Prostate gland (tissue), 2 donors: ENCODE measurements around the gene BCL6B. TPM values are rescaled to one million over a fixed set of nuclear protein-coding genes. Genes with fewer than 3 reads are reported as not detected.
"Not testable (repeated sequence)": the region's sequence is repeated elsewhere in the genome, so short reads cannot be mapped to it uniquely, and the experiment has no call there.

Experiments used
- DNase-seq: peaks from one replicate; pipeline ENCODE4 v3.0.0-alpha.2; 2019; ENCODE audit warnings: low spot score
- H3K27ac ChIP-seq, 2 donors: fragments of 200-600 bp; sonication (generic); 2 replicates each; pipeline ENCODE4 v1.5.1; 2017 to 2019
- H3K27me3 ChIP-seq: fragments of 200-600 bp; sonication (generic); replicated peaks from 2 replicates; pipeline ENCODE4 v1.5.1; 2019; ENCODE audit not compliant: insufficient read depth
- H3K36me3 ChIP-seq, 2 donors: fragments of 200-600 bp; sonication (generic); 1 replicate in 1 of 2; 2 replicates in 1 of 2; pipeline versions ENCODE4 v1.5.1 to v1.8.1; 2017 to 2019
- H3K4me1 ChIP-seq: fragments of 200-600 bp; sonication (generic); replicated peaks from 2 replicates; pipeline ENCODE4 v1.5.1; 2019
- H3K4me3 ChIP-seq, 2 donors: fragments of 200-600 bp; sonication (generic); 2 replicates each; pipeline ENCODE4 v1.5.1; 2017 to 2019
- H3K9me3 ChIP-seq: fragments of 200-600 bp; sonication (generic); 2 replicates; pipeline ENCODE4 v1.5.1; 2017
- POLR2A ChIP-seq: fragments of 450-650 bp; IDR thresholded peaks from one replicate; pipeline ENCODE4 v1.6.1; 2016; ENCODE audit warnings: antibody characterized with exemption, mild to moderate bottlenecking
- POLR2AphosphoS5 ChIP-seq: sonication (generic); formaldehyde crosslinking; IDR thresholded peaks from one replicate; pipeline ENCODE4 v1.6.1; 2017; ENCODE audit warnings: antibody characterized with exemption
- WGBS: methylation state at CpG from one replicate; pipeline ENCODE4 v1.1.5; 2018; 5-methylcytosine and 5-hydroxymethylcytosine counted together
- intact Hi-C: fragments of 100-400 bp; cut with DNase I; formaldehyde crosslinking; loops from one replicate; pipeline ENCODE4 v1.14.2; 2022
- total RNA-seq, 2 donors: library from RNA; depleted of rRNA; stranded (reverse); fragments of >200 nt; gene quantifications; one replicate each; pipeline ENCODE4 v1.1.0, GENCODE V29; 2016
- TF ChIP-seq, protein P1 (sequence below), 4 experiments: fragments of 200-600 bp in 2 of 4; fragments of 450-650 bp in 2 of 4; sonication (generic) in 2 of 4; IDR thresholded peaks; 1 replicate in 3 of 4; 2 replicates in 1 of 4; pipeline ENCODE4 v1.5.1; 2016 to 2019; ENCODE audit warnings: antibody characterized with exemption in 4 of 4, mild to moderate bottlenecking in 2 of 4, moderate library complexity in 2 of 4

Gene BCL6B, protein sequence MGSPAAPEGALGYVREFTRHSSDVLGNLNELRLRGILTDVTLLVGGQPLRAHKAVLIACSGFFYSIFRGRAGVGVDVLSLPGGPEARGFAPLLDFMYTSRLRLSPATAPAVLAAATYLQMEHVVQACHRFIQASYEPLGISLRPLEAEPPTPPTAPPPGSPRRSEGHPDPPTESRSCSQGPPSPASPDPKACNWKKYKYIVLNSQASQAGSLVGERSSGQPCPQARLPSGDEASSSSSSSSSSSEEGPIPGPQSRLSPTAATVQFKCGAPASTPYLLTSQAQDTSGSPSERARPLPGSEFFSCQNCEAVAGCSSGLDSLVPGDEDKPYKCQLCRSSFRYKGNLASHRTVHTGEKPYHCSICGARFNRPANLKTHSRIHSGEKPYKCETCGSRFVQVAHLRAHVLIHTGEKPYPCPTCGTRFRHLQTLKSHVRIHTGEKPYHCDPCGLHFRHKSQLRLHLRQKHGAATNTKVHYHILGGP
- total RNA-seq, result 1 to 10 TPM in 1 of 2 donors, under 1 TPM in 1; 0.96 to 4.0 TPM

DNA sequence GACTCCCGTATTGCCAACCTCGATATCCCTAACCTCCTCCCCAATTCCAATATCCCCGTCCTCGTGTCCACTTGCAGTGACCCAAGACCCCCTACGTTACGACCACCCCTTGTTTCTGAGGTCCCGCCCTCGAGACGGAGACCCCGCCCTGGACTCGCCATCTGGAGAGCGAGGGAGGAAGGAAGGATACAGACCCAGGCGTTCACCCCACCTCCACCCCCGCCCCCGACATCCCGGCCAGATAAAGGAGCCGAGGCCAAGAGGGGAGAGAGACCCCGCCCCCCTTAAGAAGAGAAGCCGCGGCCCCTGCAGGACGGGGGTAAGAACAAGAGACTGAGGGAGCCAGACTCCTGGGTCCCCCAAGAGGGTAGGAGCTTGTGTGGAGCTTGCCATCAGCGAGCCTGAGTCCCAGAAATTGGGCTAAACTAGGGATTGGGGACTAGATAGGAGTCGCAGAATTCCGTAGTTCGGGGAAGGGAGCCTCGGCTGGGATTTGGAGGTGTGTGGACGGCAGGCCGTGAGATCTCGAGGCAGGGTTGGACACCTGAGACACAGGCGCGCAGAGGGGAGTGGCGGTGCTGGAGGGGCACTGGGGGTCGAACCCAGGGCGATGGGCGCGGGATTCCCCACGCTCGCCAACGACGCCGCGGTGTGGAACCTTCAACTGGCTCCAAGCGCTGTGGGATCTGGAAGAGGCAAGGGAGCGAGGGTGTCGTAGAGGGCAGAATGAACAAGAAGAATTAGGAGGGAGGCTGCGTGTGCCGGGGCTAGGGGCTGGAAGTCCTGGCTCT, at the start of gene BCL6B:
Gene BCL6B, plus strand, starts transcription at position 270 of the 791 bp plus-strand sequence. CDS start 622 bp downstream, outside the sequence.
- 13% methylated on average over 47 of the region's 47 CpGs for WGBS
- no peak for DNase-seq
- no peak for TF ChIP-seq POLR2A
- TF ChIP-seq POLR2AphosphoS5, result no peak
- TF ChIP-seq, protein P1, sequence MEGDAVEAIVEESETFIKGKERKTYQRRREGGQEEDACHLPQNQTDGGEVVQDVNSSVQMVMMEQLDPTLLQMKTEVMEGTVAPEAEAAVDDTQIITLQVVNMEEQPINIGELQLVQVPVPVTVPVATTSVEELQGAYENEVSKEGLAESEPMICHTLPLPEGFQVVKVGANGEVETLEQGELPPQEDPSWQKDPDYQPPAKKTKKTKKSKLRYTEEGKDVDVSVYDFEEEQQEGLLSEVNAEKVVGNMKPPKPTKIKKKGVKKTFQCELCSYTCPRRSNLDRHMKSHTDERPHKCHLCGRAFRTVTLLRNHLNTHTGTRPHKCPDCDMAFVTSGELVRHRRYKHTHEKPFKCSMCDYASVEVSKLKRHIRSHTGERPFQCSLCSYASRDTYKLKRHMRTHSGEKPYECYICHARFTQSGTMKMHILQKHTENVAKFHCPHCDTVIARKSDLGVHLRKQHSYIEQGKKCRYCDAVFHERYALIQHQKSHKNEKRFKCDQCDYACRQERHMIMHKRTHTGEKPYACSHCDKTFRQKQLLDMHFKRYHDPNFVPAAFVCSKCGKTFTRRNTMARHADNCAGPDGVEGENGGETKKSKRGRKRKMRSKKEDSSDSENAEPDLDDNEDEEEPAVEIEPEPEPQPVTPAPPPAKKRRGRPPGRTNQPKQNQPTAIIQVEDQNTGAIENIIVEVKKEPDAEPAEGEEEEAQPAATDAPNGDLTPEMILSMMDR (IDR thresholded peaks at IDR 0.05), result no peak
- no peaks in the 10 kb centered on the region for H3K9me3 ChIP-seq
- peak within 1 kb of the TSS in 1 of 2 donors; percentile 30 for H3K27ac ChIP-seq
- H3K27me3 ChIP-seq, result peaks cover 3% of the 10 kb centered on the region
- intact Hi-C loops, result loop anchor here (5.0 kb wide), 1 partner anchor 111 kb away; no protein-coding TSS in a partner anchor
- no peaks in the 10 kb centered on the region for H3K4me1 ChIP-seq
- no peaks in the 10 kb centered on the region for H3K36me3 ChIP-seq
- peak within 1 kb of the TSS; percentile 5 to 11 for H3K4me3 ChIP-seq

DNA sequence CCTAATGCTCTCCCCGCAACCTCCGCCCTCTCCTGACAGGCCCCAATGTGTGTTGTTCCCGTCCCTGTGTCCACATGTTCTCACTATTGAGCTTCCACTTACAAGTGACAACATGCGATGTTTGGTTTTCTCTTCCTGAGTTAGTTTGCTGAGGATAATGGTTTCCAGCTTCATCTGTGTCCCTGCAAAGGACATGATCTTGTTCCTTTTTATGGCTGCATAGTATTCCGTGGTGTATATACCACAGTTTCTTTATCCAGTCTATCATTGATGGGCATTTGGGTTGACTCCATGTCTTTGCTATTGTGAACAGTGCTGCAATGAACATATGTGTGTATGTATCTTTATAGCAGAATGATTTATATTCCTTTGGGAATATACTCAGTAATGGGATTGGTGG, 43.4 kb upstream of the BCL6B start:
- H3K27ac ChIP-seq, H3K4me1 ChIP-seq, H3K27me3 ChIP-seq, H3K9me3 ChIP-seq, H3K36me3 ChIP-seq, intact Hi-C loops, DNase-seq, H3K4me3 ChIP-seq: not testable (repeated sequence)
- WGBS, result 85% methylated on average over 5 of the region's 5 CpGs

DNA sequence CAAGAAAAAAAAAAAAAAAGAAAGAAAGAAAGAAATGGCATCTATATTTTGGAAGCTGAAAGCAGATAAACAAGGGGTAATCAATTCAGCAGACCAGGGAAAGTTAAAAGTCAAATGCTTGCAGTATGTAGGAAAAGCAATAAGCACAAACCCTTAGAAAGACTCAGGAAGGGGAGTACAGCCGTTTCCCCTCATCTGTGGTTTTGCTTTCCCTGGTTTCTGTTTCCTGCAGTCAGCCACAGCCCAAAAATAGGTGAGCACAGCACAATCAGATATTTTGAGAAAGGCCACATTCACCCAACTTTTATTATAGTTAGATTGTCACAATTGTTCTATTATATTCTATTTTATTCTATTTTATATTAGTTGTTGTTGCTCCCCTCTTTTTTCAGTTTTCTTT, 41.4 kb upstream of the BCL6B start:
- no peaks in the 10 kb centered on the region for H3K9me3 ChIP-seq
- TF ChIP-seq, protein P1 (IDR thresholded peaks at IDR 0.05), result no peak
- TF ChIP-seq POLR2A, result no peak
- TF ChIP-seq POLR2AphosphoS5, result no peak
- WGBS, result 57% methylated on average over 1 of the region's 1 CpG
- H3K27me3 ChIP-seq, result no peaks in the 10 kb centered on the region
- intact Hi-C loops, result no loop called here
- H3K4me1 ChIP-seq, result no peaks in the 10 kb centered on the region
- no peak for DNase-seq
- H3K4me3 ChIP-seq, result no peak overlapping the region
- no peaks in the 10 kb centered on the region for H3K36me3 ChIP-seq
- no peak overlapping the region for H3K27ac ChIP-seq

DNA sequence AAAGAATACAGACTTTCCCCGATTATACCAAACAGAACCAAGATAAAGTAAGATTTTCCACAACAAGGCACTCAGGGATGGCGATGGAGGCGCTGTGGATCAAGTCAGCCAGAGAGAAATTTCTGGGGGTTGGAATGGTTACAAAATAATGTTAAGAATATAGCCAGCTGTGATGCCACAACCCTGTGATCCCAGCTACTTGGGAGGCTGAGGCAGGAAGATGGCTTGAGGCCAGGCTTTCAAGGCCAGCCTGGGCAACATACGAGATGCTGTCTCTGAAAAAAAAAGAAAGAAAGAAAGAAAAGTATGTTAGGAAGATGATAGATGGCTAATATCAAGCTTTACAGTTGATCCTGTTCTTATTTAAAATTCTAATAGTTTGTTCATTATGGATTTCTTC, 37.6 kb upstream of the BCL6B start:
- no peaks in the 10 kb centered on the region for H3K4me1 ChIP-seq
- H3K36me3 ChIP-seq, result no peaks in the 10 kb centered on the region
- no peak overlapping the region for H3K4me3 ChIP-seq
- H3K27me3 ChIP-seq, result no peaks in the 10 kb centered on the region
- 79% methylated on average over 4 of the region's 4 CpGs for WGBS
- intact Hi-C loops, result no loop called here
- no peak overlapping the region for H3K27ac ChIP-seq
- DNase-seq, result no peak
- TF ChIP-seq POLR2AphosphoS5 (no peak), POLR2A (no peak)
- TF ChIP-seq, protein P1 (IDR thresholded peaks at IDR 0.05), result no peak
- no peaks in the 10 kb centered on the region for H3K9me3 ChIP-seq

DNA sequence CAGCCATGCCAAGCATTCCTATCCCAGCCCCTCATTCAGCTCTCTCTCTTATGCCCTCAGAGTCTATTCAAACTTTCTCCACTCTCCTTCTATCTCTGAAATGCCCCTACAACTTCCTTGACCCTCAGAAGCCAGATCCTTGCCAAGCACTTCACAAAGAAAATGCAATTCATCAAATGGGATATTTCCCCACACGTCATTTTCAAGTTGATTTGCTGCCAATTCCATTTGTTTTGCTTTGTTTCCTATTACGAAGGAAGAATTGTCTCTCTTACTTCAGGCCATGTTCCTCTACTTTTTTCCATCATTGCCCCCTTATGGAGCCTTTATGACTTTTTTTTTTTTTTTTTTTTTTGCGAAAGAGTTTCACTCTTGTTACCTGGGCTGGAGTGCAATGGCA, 36.2 kb upstream of the BCL6B start:
- no peaks in the 10 kb centered on the region for H3K4me1 ChIP-seq
- no peak overlapping the region for H3K4me3 ChIP-seq
- H3K27ac ChIP-seq, result no peak overlapping the region
- WGBS, result 65% methylated on average over 3 of the region's 3 CpGs
- no peaks in the 10 kb centered on the region for H3K9me3 ChIP-seq
- intact Hi-C loops, result no loop called here
- no peak for TF ChIP-seq POLR2AphosphoS5
- TF ChIP-seq, protein P1 (IDR thresholded peaks at IDR 0.05), result no peak
- TF ChIP-seq POLR2A, result no peak
- H3K27me3 ChIP-seq, result no peaks in the 10 kb centered on the region
- DNase-seq, result no peak
- no peaks in the 10 kb centered on the region for H3K36me3 ChIP-seq
